Liver (tissue), 9 donors: Measurements from ENCODE around the gene KDM3B. TPM values are rescaled to one million over a fixed set of nuclear protein-coding genes. Genes with fewer than 3 reads are reported as not detected.

ENCODE experiments used
- DNase-seq: peaks from one replicate; pipeline ENCODE4 v3.0.0-alpha.2; 2017; ENCODE audit warnings: low spot score
- H3K27ac ChIP-seq, 2 donors: one replicate each; pipeline ENCODE4 v1.7.0; 2013; ENCODE audit warnings: inconsistent platforms in 2 of 2, low read length in 2 of 2, control low read depth in 1 of 2, low read depth in 1 of 2, mild to moderate bottlenecking in 1 of 2
- H3K27me3 ChIP-seq, 4 donors: one replicate each; pipeline versions ENCODE4 v1.6.1 to v1.7.0; 2013; ENCODE audit warnings: low read length in 3 of 4, inconsistent platforms in 1 of 4, mild to moderate bottlenecking in 1 of 4, moderate library complexity in 1 of 4; ENCODE audit not compliant: control insufficient read depth in 4 of 4, insufficient read depth in 4 of 4
- H3K36me3 ChIP-seq, 4 donors: one replicate each; pipeline versions ENCODE4 v1.6.1 to v1.7.0; 2013; ENCODE audit warnings: low read length in 3 of 4, mild to moderate bottlenecking in 3 of 4, low read depth in 1 of 4, moderate library complexity in 1 of 4; ENCODE audit not compliant: control insufficient read depth in 4 of 4, insufficient read depth in 3 of 4
- H3K4me1 ChIP-seq, 4 donors: one replicate each; pipeline versions ENCODE4 v1.6.1 to v1.7.0; 2013; ENCODE audit warnings: low read length in 3 of 4, mild to moderate bottlenecking in 3 of 4, moderate library complexity in 1 of 4; ENCODE audit not compliant: control insufficient read depth in 4 of 4, insufficient read depth in 4 of 4
- H3K4me3 ChIP-seq, 3 donors: one replicate each; pipeline versions ENCODE4 v1.6.1 to v1.7.0; 2013; ENCODE audit warnings: low read length in 3 of 3, control low read depth in 1 of 3, low read depth in 1 of 3, mild to moderate bottlenecking in 1 of 3
- H3K9ac ChIP-seq, 2 donors: one replicate each; pipeline ENCODE4 v1.7.0; 2013; ENCODE audit warnings: low read length in 2 of 2, mild to moderate bottlenecking in 2 of 2, moderate library complexity in 2 of 2, control low read depth in 1 of 2, low read depth in 1 of 2
- H3K9me3 ChIP-seq, 4 donors: one replicate each; pipeline versions ENCODE4 v1.6.1 to v1.7.0; 2013; ENCODE audit warnings: low read length in 3 of 4; ENCODE audit not compliant: control insufficient read depth in 4 of 4
- ATF3 ChIP-seq: IDR thresholded peaks from 2 replicates; pipeline ENCODE4 v1.6.1; 2016; ENCODE audit warnings: antibody characterized with exemption
- EGR1 ChIP-seq, 2 donors: IDR thresholded peaks; 2 replicates each; pipeline ENCODE4 v1.6.1; 2016 to 2018; ENCODE audit warnings: antibody characterized with exemption in 2 of 2, low read depth in 2 of 2
- FOXA1 ChIP-seq: IDR thresholded peaks from 2 replicates; pipeline ENCODE4 v1.6.1; 2016; ENCODE audit warnings: antibody characterized with exemption
- GABPA ChIP-seq, 2 donors: IDR thresholded peaks in 1 of 2; conservative IDR thresholded peaks in 1 of 2; 2 replicates each; pipeline ENCODE4 v1.6.1; 2016; ENCODE audit warnings: antibody characterized with exemption in 2 of 2, mild to moderate bottlenecking in 1 of 2, moderate library complexity in 1 of 2
- HNF4A ChIP-seq, 2 donors: conservative IDR thresholded peaks; 2 replicates each; pipeline ENCODE4 v1.6.1; 2016; ENCODE audit warnings: antibody characterized with exemption in 2 of 2, mild to moderate bottlenecking in 2 of 2
- JUND ChIP-seq, 2 donors: IDR thresholded peaks; 2 replicates each; pipeline ENCODE4 v1.6.1; 2016; ENCODE audit warnings: antibody characterized with exemption in 2 of 2
- MAX ChIP-seq: IDR thresholded peaks from 2 replicates; pipeline ENCODE4 v1.6.1; 2016; ENCODE audit warnings: antibody characterized with exemption
- NR2F2 ChIP-seq: IDR thresholded peaks from 2 replicates; pipeline ENCODE4 v1.6.1; 2016; ENCODE audit warnings: antibody characterized with exemption
- RAD21 ChIP-seq, 2 donors: IDR thresholded peaks; 2 replicates each; pipeline ENCODE4 v1.6.1; 2016; ENCODE audit warnings: antibody characterized with exemption in 2 of 2, mild to moderate bottlenecking in 2 of 2
- RXRA ChIP-seq, 2 donors: IDR thresholded peaks; 2 replicates each; pipeline ENCODE4 v1.6.1; 2017 to 2018; ENCODE audit warnings: antibody characterized with exemption in 2 of 2, mild to moderate bottlenecking in 1 of 2
- TAF1 ChIP-seq: conservative IDR thresholded peaks from 2 replicates; pipeline ENCODE4 v1.6.1; 2016; ENCODE audit warnings: antibody characterized with exemption, mild to moderate bottlenecking
- YY1 ChIP-seq: IDR thresholded peaks from 2 replicates; pipeline ENCODE4 v1.6.1; 2016; ENCODE audit warnings: antibody characterized with exemption, mild to moderate bottlenecking
- WGBS: extraction: QIAGEN DNeasy Blood & Tissue Kit; methylation state at CpG from one replicate; pipeline ENCODE4 v1.1.7; 2013; 5-methylcytosine and 5-hydroxymethylcytosine counted together
- polyA plus RNA-seq, 2 donors: library from polyadenylated mRNA; stranded (reverse) in 1 of 2; unstranded in 1 of 2; fragments of 200-250 nt in 1 of 2; fragments of >200 nt in 1 of 2; fragmentation: Nextera tagmentation in 1 of 2; extraction: Ambion mirVana in 1 of 2; gene quantifications; one replicate each; pipeline versions ENCODE4 v1.2.1 to v1.2.3, GENCODE V29; 2013 to 2015
- total RNA-seq, 2 donors: library from RNA; depleted of rRNA; stranded (reverse); fragments of >200 nt; gene quantifications; one replicate each; pipeline ENCODE4 v1.2.3, GENCODE V29; 2014
- TF ChIP-seq, protein P1 (sequence below): IDR thresholded peaks from 2 replicates; pipeline ENCODE4 v1.6.1; 2016; ENCODE audit warnings: antibody characterized with exemption, mild to moderate bottlenecking
- TF ChIP-seq, protein P2 (sequence below): fragments of 150-350 bp; IDR thresholded peaks from 2 replicates; pipeline ENCODE4 v1.5.1; 2017; ENCODE audit warnings: improper control_type of control experiment, low read depth, low read length; ENCODE audit not compliant: missing input control
- donor health status: healthy.
- donor health status: healthy.
- donor health status: healthy.
- donor health status: healthy.
- donor health status: healthy.

KDM3B gene
- total and polyA plus RNA-seq, 4 donors: 6.8 to 39.6 (median 18.8) TPM

- Histone ChIP-seq H3K4me3 (no peak overlapping the region), H3K4me1 (peaks cover 0 to 8% (median 4%) of the 10 kb centered on the region in 4 donors), H3K27me3 (no peaks in the 10 kb centered on the region), H3K36me3 (peaks cover 0 to 4% (median 1%) of the 10 kb centered on the region in 4 donors), H3K27ac (peak overlapping the region; percentile 5 to 66), H3K9ac (peak overlapping the region in 1 of 2 donors; percentile 31), H3K9me3 (no peaks in the 10 kb centered on the region)
- TF ChIP-seq FOXA1 (no peak), YY1 (no peak), MAX (no peak), GABPA (IDR thresholded peaks at IDR 0.05 in 1 of 2, conservative IDR thresholded peaks at IDR 0.05 in 1 of 2) (no peak), ATF3 (no peak)
- TF ChIP-seq, protein P1, sequence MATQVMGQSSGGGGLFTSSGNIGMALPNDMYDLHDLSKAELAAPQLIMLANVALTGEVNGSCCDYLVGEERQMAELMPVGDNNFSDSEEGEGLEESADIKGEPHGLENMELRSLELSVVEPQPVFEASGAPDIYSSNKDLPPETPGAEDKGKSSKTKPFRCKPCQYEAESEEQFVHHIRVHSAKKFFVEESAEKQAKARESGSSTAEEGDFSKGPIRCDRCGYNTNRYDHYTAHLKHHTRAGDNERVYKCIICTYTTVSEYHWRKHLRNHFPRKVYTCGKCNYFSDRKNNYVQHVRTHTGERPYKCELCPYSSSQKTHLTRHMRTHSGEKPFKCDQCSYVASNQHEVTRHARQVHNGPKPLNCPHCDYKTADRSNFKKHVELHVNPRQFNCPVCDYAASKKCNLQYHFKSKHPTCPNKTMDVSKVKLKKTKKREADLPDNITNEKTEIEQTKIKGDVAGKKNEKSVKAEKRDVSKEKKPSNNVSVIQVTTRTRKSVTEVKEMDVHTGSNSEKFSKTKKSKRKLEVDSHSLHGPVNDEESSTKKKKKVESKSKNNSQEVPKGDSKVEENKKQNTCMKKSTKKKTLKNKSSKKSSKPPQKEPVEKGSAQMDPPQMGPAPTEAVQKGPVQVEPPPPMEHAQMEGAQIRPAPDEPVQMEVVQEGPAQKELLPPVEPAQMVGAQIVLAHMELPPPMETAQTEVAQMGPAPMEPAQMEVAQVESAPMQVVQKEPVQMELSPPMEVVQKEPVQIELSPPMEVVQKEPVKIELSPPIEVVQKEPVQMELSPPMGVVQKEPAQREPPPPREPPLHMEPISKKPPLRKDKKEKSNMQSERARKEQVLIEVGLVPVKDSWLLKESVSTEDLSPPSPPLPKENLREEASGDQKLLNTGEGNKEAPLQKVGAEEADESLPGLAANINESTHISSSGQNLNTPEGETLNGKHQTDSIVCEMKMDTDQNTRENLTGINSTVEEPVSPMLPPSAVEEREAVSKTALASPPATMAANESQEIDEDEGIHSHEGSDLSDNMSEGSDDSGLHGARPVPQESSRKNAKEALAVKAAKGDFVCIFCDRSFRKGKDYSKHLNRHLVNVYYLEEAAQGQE: no peak
- DNase-seq: no peak
- 80% methylated on average over 2 of the region's 2 CpGs for WGBS
These were observed 17.2 kb downstream of the KDM3B start for GRCh38 chr5:138369706-138370105.

DNA sequence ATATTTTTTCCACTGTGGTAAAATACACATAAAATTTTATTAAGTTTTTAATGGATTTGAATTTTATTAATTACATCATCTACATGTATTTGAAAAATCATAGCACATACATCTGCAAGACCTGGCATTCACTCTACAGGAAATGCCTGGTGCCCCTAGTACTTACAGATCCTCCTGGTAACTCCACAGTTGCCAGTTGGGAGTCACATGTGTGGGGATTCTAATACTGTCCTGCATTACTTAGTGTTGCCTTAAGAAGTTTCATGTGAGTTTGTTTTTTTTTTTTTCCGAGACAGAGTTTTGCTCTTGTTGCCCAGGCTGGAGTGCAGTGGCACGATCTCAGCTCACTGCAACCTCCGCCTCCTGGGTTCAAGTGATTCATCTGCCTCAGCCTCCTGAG, 18.1 kb downstream of the KDM3B start:
- Histone ChIP-seq H3K36me3 (peaks cover 0 to 8% (median 3%) of the 10 kb centered on the region in 4 donors), H3K27ac (no peak overlapping the region), H3K27me3 (no peaks in the 10 kb centered on the region), H3K9me3 (no peaks in the 10 kb centered on the region), H3K4me1 (peaks cover 0 to 8% (median 4%) of the 10 kb centered on the region in 4 donors), H3K4me3 (no peak overlapping the region), H3K9ac (no peak overlapping the region)
- TF ChIP-seq EGR1 (IDR thresholded peaks at IDR 0.05; ENCODE audit: low read depth in 2 of 2) (no peak), JUND (IDR thresholded peaks at IDR 0.05) (no peak), ATF3 (no peak), TAF1 (no peak)
- no peak for DNase-seq
- 92% methylated on average over 3 of the region's 3 CpGs for WGBS

GRCh38 chr5:138371454-138371853, 19.0 kb downstream of the KDM3B start:
- peaks cover 0 to 12% (median 8%) of the 10 kb centered on the region in 4 donors for H3K36me3 ChIP-seq
- H3K27me3 ChIP-seq: no peaks in the 10 kb centered on the region
- no peak overlapping the region for H3K9ac ChIP-seq
- no peaks in the 10 kb centered on the region for H3K9me3 ChIP-seq
- no peak for DNase-seq
- H3K4me3 ChIP-seq: no peak overlapping the region
- no peak overlapping the region for H3K27ac ChIP-seq
- WGBS: 97% methylated on average over 2 of the region's 2 CpGs
- peaks cover 0 to 8% (median 4%) of the 10 kb centered on the region in 4 donors for H3K4me1 ChIP-seq
- no peak for TF ChIP-seq NR2F2
- TF ChIP-seq RAD21 (IDR thresholded peaks at IDR 0.05): no peak
- TF ChIP-seq, protein P1: no peak
- TF ChIP-seq, protein P2, sequence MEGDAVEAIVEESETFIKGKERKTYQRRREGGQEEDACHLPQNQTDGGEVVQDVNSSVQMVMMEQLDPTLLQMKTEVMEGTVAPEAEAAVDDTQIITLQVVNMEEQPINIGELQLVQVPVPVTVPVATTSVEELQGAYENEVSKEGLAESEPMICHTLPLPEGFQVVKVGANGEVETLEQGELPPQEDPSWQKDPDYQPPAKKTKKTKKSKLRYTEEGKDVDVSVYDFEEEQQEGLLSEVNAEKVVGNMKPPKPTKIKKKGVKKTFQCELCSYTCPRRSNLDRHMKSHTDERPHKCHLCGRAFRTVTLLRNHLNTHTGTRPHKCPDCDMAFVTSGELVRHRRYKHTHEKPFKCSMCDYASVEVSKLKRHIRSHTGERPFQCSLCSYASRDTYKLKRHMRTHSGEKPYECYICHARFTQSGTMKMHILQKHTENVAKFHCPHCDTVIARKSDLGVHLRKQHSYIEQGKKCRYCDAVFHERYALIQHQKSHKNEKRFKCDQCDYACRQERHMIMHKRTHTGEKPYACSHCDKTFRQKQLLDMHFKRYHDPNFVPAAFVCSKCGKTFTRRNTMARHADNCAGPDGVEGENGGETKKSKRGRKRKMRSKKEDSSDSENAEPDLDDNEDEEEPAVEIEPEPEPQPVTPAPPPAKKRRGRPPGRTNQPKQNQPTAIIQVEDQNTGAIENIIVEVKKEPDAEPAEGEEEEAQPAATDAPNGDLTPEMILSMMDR: no peak
- TF ChIP-seq RXRA (IDR thresholded peaks at IDR 0.05): no peak
- no peak for TF ChIP-seq YY1
- TF ChIP-seq MAX: no peak
- no peak for TF ChIP-seq FOXA1
- TF ChIP-seq ATF3: no peak
- TF ChIP-seq TAF1: no peak
- no peak for TF ChIP-seq HNF4A (conservative IDR thresholded peaks at IDR 0.05)
- no peak for TF ChIP-seq GABPA (IDR thresholded peaks at IDR 0.05 in 1 of 2, conservative IDR thresholded peaks at IDR 0.05 in 1 of 2)
